D721Med (cell line): ENCODE results near the gene CACNA2D1.

ENCODE experiments used
- DNase-seq: peaks from one replicate; pipeline ENCODE4 v3.0.0; 2011; ENCODE audit warnings: low spot score; ENCODE audit not compliant: insufficient read length
- FAIRE-seq: peaks from 2 replicates; lab custom pipeline; 2011; peaks lifted over from hg19 to GRCh38; lab: Jason Lieb, UNC
- CTCF ChIP-seq: IDR thresholded peaks from 2 replicates; pipeline ENCODE4 v1.5.1; 2012; ENCODE audit warnings: mild to moderate bottlenecking, control low read depth; ENCODE audit not compliant: insufficient read depth; ENCODE audit errors: missing control alignments

Gene CACNA2D1

DNA sequence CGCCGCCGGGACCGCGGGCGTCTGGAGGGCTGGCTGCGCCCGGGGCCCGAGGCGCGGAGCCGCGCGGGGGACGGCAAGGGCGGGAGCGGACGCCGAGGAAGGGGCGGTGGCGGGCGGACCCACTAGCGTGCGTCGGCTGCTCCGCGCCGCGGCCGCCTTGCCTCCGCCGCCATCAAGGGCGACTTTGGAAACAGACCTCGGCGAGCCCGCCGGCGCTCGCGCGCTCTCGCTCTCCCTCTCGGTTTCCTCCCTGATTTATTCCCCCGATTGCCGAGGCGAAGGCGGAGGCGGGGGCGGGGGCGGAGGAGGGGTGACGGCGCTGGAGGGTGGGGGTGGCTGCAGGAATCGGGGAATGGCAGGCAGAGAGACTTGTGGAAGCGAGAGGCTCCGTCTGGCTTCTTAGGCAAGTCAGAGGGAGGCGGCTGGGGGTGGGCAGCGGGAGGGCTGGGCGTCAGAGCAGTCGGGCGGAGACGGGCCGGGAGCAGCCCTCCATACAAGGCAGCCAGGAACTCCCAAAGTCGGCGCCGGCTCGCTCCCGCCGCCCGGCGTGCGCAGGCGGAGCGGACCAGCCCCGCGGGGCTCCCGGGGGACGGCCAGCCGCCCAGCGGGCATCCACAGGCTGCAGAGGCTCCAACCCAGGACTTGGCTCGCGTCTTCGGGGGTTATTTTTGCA lies at the start of gene CACNA2D1:
Gene CACNA2D1 (minus strand): TSS at position 231 of the 673 bp plus-strand sequence.
- FAIRE-seq (no peak), DNase-seq (peak; percentile 45)
- no peak for TF ChIP-seq CTCF

- peak; percentile 93 for FAIRE-seq
Observed at GRCh38 chr7:82481499-82482097, 38.0 kb upstream of the CACNA2D1 start.

GRCh38 chr7:82477733-82478515 lies 34.3 kb upstream of the CACNA2D1 start:
- FAIRE-seq (no peak), DNase-seq (no peak)
- TF ChIP-seq CTCF: no peak

More at GRCh38 chr7:82481499-82482097, 38.0 kb upstream of the CACNA2D1 start:
- TF ChIP-seq CTCF: peak; percentile 69
- peak; percentile 33 for DNase-seq

DNA sequence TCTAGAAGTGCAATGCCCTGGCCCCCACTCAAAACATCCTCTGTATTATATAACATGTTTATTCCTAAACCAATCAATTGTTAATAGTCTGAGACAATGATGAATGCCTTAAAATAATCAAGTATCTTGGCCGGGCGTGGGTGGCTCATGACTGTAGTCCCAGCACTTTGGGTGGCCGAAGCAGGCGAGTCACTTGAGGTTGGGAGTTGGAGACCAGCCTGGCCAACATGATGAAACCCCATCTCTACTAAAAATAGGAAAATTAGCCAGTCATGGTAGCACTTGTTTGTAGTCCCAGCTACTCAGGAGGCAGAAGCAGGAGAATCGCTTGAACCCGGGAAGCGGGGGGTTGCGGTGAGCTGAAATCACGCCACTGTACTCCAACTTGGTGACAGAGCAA lies 29.4 kb upstream of the CACNA2D1 start:
- TF ChIP-seq CTCF: no peak
- FAIRE-seq (no peak), DNase-seq (no peak)

DNA sequence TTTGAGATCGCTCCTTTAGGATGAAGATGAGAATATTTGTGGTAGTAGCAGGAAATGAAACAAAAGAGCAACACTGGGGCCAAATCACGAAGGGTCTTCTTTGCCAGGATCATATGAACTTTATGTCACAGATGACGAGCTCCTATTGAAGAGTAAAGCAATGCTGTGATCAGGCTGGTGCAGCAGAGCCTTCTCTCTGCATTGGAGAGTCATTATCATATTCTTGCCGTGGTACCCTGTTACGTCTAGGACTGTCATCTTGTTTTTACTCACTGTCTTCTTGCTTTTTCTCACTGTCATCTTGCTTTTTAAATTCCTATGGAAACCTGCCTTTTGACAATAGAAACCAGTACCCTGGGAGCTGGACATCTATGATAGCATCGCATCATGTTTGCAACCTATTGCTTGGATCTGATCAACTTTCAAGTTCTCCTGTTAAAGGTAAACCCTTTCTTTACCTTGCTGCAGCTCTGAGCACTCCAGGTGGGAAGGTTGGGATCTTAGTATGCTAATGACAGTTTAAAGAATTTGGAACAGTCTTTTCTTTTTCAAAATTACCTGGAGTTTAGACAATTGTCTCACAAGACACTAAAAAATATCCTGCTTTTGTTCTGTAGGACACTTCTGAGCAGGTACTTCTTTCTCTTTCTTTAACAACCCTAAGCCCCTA lies 27.9 kb upstream of the CACNA2D1 start:
- FAIRE-seq: no peak

DNA sequence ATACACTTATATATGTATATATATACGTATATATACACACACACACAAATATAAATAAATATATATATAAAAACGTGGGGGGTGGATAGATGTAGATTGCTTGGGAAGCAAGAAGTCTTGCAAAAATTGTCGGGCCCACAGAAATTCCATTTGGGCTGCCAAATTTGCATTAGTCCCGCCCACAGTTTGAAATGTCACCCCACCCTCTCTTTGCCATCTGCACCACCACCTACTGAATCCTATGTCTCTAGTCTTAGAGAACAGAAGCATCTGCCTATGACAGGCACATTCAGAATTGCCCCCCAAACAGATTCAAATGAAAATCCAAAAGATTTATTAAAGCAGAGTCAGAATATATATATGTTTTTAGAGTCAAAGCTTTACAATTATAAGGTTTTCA lies 25.6 kb upstream of the CACNA2D1 start:
- no peak for DNase-seq
- FAIRE-seq: no peak
- TF ChIP-seq CTCF: no peak

More for the DNA sequence above, 27.9 kb upstream of the CACNA2D1 start:
- DNase-seq: no peak
- TF ChIP-seq CTCF: no peak
